Measurements from ENCODE around the gene NACC2.
A peak's percentile ranks its signal among the peaks of the same experiment; 100 is the strongest.

DNA sequence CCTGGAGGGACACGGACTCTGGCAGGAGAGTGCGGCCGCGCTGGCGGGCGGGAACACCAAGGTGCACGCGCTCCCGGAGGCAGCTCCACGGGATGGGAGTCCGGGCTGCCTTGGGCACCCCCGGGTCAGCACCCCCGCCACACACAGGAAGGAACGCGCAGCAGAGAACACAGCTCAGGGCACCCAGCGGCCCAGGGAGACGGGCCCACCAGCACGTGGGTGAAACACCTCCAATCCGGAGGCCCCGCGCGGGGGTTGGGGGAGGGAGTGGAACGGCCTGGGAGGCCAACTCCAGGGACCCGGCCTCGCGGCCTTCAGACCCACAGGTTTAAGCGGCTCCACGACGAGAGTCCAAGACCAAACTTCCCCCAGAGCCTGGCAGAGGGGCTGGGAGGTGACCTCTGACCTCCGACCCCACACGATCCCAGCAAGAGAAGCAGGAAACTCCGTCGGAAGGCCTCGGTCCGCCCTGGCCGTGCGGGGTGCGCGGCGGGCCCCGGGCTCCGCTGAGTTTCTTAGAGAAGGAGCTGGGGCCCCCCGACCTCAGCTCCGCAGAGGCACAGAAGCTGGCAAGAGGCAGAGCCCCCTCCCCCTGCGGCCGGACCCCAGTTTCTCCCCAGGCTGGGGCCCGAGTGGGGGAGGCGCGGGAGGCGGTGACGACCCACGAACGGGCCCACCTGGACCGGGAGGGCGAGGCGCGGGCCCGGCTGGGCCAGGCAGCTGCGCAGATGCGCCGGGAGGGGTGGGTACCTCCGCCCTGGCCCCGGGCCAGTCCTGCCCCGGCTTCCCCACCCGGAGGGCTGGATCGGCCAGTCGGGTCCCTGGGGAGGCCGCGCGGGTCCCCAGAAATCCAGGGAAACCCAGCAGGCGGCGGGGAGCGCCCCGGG lies 851 bp downstream of the NACC2 start:
- peak in 1 of 3 donors; percentile 6 for TF ChIP-seq POLR2AphosphoS5 (IDR thresholded peaks at IDR 0.05)
- TF ChIP-seq, protein P1, sequence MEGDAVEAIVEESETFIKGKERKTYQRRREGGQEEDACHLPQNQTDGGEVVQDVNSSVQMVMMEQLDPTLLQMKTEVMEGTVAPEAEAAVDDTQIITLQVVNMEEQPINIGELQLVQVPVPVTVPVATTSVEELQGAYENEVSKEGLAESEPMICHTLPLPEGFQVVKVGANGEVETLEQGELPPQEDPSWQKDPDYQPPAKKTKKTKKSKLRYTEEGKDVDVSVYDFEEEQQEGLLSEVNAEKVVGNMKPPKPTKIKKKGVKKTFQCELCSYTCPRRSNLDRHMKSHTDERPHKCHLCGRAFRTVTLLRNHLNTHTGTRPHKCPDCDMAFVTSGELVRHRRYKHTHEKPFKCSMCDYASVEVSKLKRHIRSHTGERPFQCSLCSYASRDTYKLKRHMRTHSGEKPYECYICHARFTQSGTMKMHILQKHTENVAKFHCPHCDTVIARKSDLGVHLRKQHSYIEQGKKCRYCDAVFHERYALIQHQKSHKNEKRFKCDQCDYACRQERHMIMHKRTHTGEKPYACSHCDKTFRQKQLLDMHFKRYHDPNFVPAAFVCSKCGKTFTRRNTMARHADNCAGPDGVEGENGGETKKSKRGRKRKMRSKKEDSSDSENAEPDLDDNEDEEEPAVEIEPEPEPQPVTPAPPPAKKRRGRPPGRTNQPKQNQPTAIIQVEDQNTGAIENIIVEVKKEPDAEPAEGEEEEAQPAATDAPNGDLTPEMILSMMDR (IDR thresholded peaks at IDR 0.05) = no peak
